ENCODE data around the gene TMEM11. TPM values are rescaled to one million over a fixed set of nuclear protein-coding genes. Genes with fewer than 3 reads are reported as not detected.

The TMEM11 gene
- total RNA-seq, 2 experiments from 2014 or later = 26.8 to 34.0 TPM

GRCh38 chr17:21247552-21248258, 33.7 kb upstream of the TMEM11 start:
- BruUV-seq (replicated peaks) = no TSS peak
- no peaks in the 10 kb centered on the region for H4K20me1 ChIP-seq (ENCODE audit: insufficient read depth, low read length)
- peaks cover 18% of the 10 kb centered on the region for H3K4me1 ChIP-seq (ENCODE audit: insufficient read depth, low read length, poor library complexity, severe bottlenecking)
- H3K9me3 ChIP-seq (ENCODE audit: low read length) = no peaks in the 10 kb centered on the region
- no peak overlapping the region for H2AFZ ChIP-seq (ENCODE audit: low read length)
- TF ChIP-seq CTCF (conservative IDR thresholded peaks at IDR 0.05; ENCODE audit: low read length) (no peak), EZH2phosphoT487 (IDR thresholded peaks at IDR 0.05; ENCODE audit: borderline replicate concordance, low read depth, low read length) (no peak)
- H3K27ac ChIP-seq (ENCODE audit: low read depth, low read length, poor library complexity, severe bottlenecking) = no peak overlapping the region
- H3K79me2 ChIP-seq (ENCODE audit: insufficient read depth, low read depth, low read length) = no peaks in the 10 kb centered on the region
- no peak for DNase-seq (ENCODE audit: low spot score)
- no peak overlapping the region for H3K4me2 ChIP-seq (ENCODE audit: low read length)
- intact Hi-C loops (cut with micrococcal nuclease; ENCODE audit: unreplicated experiment) = no loop called here
- no peak overlapping the region for H3K4me3 ChIP-seq (ENCODE audit: low read depth, low read length, poor library complexity, severe bottlenecking)
- H3K36me3 ChIP-seq (ENCODE audit: insufficient read depth, low read length) = no peaks in the 10 kb centered on the region
- H3K9me2 ChIP-seq (ENCODE audit: insufficient read depth, low read length) = no peaks in the 10 kb centered on the region
- POLR2A ChIA-PET = no interaction called here
- CTCF ChIA-PET (ENCODE audit: unreplicated experiment) = no interaction called here

GRCh38 chr17:21246698-21247097, 32.7 kb upstream of the TMEM11 start:
- Histone ChIP-seq H4K20me1 (ENCODE audit: insufficient read depth, low read length) (no peaks in the 10 kb centered on the region), H3K27ac (ENCODE audit: low read depth, low read length, poor library complexity, severe bottlenecking) (no peak overlapping the region), H3K79me2 (ENCODE audit: insufficient read depth, low read depth, low read length) (no peaks in the 10 kb centered on the region), H3K4me2 (ENCODE audit: low read length) (no peak overlapping the region), H3K4me1 (ENCODE audit: insufficient read depth, low read length, poor library complexity, severe bottlenecking) (peaks cover 12% of the 10 kb centered on the region), H2AFZ (ENCODE audit: low read length) (no peak overlapping the region), H3K36me3 (ENCODE audit: insufficient read depth, low read length) (no peaks in the 10 kb centered on the region), H3K4me3 (ENCODE audit: low read depth, low read length, poor library complexity, severe bottlenecking) (no peak overlapping the region), H3K9me3 (ENCODE audit: low read length) (no peaks in the 10 kb centered on the region), H3K9me2 (ENCODE audit: insufficient read depth, low read length) (no peaks in the 10 kb centered on the region)
- TF ChIP-seq CTCF (conservative IDR thresholded peaks at IDR 0.05; ENCODE audit: low read length) = no peak
- no TSS peak for BruUV-seq (replicated peaks)
- ChIA-PET POLR2A (interaction anchor here (1.0 to 1.2 kb wide), 2 partner anchors 8 to 21 kb away, joined by 3 read pairs; no protein-coding TSS in a partner anchor), CTCF (ENCODE audit: unreplicated experiment) (no interaction called here)
- intact Hi-C loops (cut with micrococcal nuclease; ENCODE audit: unreplicated experiment) = no loop called here
- DNase-seq (ENCODE audit: low spot score) = no peak

- no peaks in the 10 kb centered on the region for H4K20me1 ChIP-seq (ENCODE audit: insufficient read depth, low read length)
- no peak overlapping the region for H2AFZ ChIP-seq (ENCODE audit: low read length)
- no peak overlapping the region for H3K27ac ChIP-seq (ENCODE audit: low read depth, low read length, poor library complexity, severe bottlenecking)
- ChIA-PET POLR2A (interaction anchor here (1.2 kb wide), 1 partner anchor 22 kb away, joined by 3 read pairs; no protein-coding TSS in a partner anchor), CTCF (ENCODE audit: unreplicated experiment) (interaction anchor here (0.6 kb wide), 1 partner anchor 11 kb away, joined by 7 read pairs; no protein-coding TSS in a partner anchor)
- no peak overlapping the region for H3K4me3 ChIP-seq (ENCODE audit: low read depth, low read length, poor library complexity, severe bottlenecking)
- TF ChIP-seq CTCF (conservative IDR thresholded peaks at IDR 0.05; ENCODE audit: low read length) (no peak), EZH2phosphoT487 (IDR thresholded peaks at IDR 0.05; ENCODE audit: borderline replicate concordance, low read depth, low read length) (no peak)
- no peaks in the 10 kb centered on the region for H3K36me3 ChIP-seq (ENCODE audit: insufficient read depth, low read length)
- no TSS peak for BruUV-seq (replicated peaks)
- no peaks in the 10 kb centered on the region for H3K79me2 ChIP-seq (ENCODE audit: insufficient read depth, low read depth, low read length)
- H3K9me2 ChIP-seq (ENCODE audit: insufficient read depth, low read length) = no peaks in the 10 kb centered on the region
- DNase-seq (ENCODE audit: low spot score) = peak; percentile 42
- intact Hi-C loops (cut with micrococcal nuclease; ENCODE audit: unreplicated experiment) = no loop called here
- H3K4me2 ChIP-seq (ENCODE audit: low read length) = no peak overlapping the region
- H3K9me3 ChIP-seq (ENCODE audit: low read length) = no peaks in the 10 kb centered on the region
- H3K4me1 ChIP-seq (ENCODE audit: insufficient read depth, low read length, poor library complexity, severe bottlenecking) = peaks cover 12% of the 10 kb centered on the region
Measured at GRCh38 chr17:21245639-21246084, 31.7 kb upstream of the TMEM11 start.
